ENCODE results near the gene SGPL1. TPM values are rescaled to one million over a fixed set of nuclear protein-coding genes. Genes with fewer than 3 reads are reported as not detected.

Gene SGPL1
- total and polyA plus RNA-seq, 2 of the 8 experiments (the other 6 are each of a cell fraction or from before 2014, with no cell fraction given): 20.5 to 51.6 TPM

- Histone ChIP-seq H3K23ac (ENCODE audit: insufficient read length) (no peak overlapping the region), H3K27ac (ENCODE audit: low read depth, low read length) (no peak overlapping the region), H2BK12ac (ENCODE audit: low read depth, low read length) (no peak overlapping the region), H3K27me3 (replicated peaks in 1 of 4; ENCODE audit: control insufficient read depth in 3 of 4, extremely low read depth in 1 of 4, insufficient read depth in 3 of 4, low read length in 3 of 4) (no peaks in the 10 kb centered on the region), H4K20me1 (replicated peaks in 1 of 2; ENCODE audit: control insufficient read depth in 1 of 2, insufficient read depth in 2 of 2, low read length in 2 of 2) (peaks cover 2 to 4% of the 10 kb centered on the region in 2 experiments), H3K4me3 (ENCODE audit: extremely low read depth in 1 of 4, insufficient read depth in 2 of 4, low read depth in 3 of 4, low read length in 4 of 4) (no peak overlapping the region), H4K8ac (ENCODE audit: extremely low read depth, insufficient read depth, low read length) (no peak overlapping the region), H3K4ac (replicated peaks; ENCODE audit: insufficient read length, low read depth, low read length) (no peak overlapping the region), H2BK15ac (ENCODE audit: low read length) (no peak overlapping the region), H3K23me2 (ENCODE audit: low read depth, low read length) (no peaks in the 10 kb centered on the region), H2AK5ac (ENCODE audit: low read depth, low read length) (no peak overlapping the region), H3K36me3 (ENCODE audit: control insufficient read depth in 2 of 4, insufficient read depth in 4 of 4, low read length in 3 of 4) (peaks cover 7 to 61% (median 36%) of the 10 kb centered on the region in 4 experiments), H3K79me2 (ENCODE audit: control insufficient read depth in 1 of 2, insufficient read depth in 2 of 2, low read length in 2 of 2) (no peaks in the 10 kb centered on the region), H3K14ac (ENCODE audit: insufficient read length) (no peak overlapping the region), H2BK5ac (ENCODE audit: low read depth, low read length) (no peak overlapping the region), H4K91ac (replicated peaks; ENCODE audit: insufficient read length, low read length) (no peak overlapping the region), H3K79me1 (ENCODE audit: low read depth, low read length) (no peaks in the 10 kb centered on the region; the same call in 1 of the 2 replicates), H3K9me3 (ENCODE audit: insufficient read depth in 2 of 2, low read depth in 1 of 2, low read length in 1 of 2) (no peaks in the 10 kb centered on the region), H3K56ac (replicated peaks; ENCODE audit: insufficient read length, low read depth, low read length) (no peak overlapping the region), H3K4me2 (ENCODE audit: insufficient read depth in 1 of 2, low read depth in 2 of 2, low read length in 2 of 2) (no peak overlapping the region), H2BK20ac (ENCODE audit: low read length) (no peak overlapping the region), H2BK120ac (replicated peaks; ENCODE audit: low read depth, low read length) (no peak overlapping the region), H3K9ac (replicated peaks in 1 of 4; ENCODE audit: extremely low read depth in 1 of 4, low read depth in 3 of 4, low read length in 3 of 4) (no peak overlapping the region), H3K4me1 (replicated peaks in 1 of 4; ENCODE audit: control insufficient read depth in 3 of 4, insufficient read depth in 4 of 4, low read length in 3 of 4) (peaks cover 0 to 4% (median 2%) of the 10 kb centered on the region in 4 experiments; a peak in 3 of 7 replicates), H4K5ac (ENCODE audit: insufficient read length, low read depth, low read length) (no peak overlapping the region), H2AFZ (ENCODE audit: low read length) (no peak overlapping the region), H3K18ac (ENCODE audit: extremely low read depth, low read length) (no peak overlapping the region)
- no peak for TF ChIP-seq PHF8 (conservative IDR thresholded peaks at IDR 0.05; ENCODE audit: low read depth, low read length)
- WGBS, 2 experiments (ENCODE audit: extremely low coverage in 1 of 2, insufficient coverage in 1 of 2, insufficient read length in 1 of 2, insufficient replicate concordance in 2 of 2, low coverage in 1 of 2, low lambda C conversion rate in 2 of 2, missing lambda C conversion rate in 1 of 2): 91% methylated on average over 7 of the region's 7 CpGs; no CpG with 5 or more reads in 1 of the 2 experiments
- DNase-seq (ENCODE audit: low read depth in 1 of 2, low spot score in 2 of 2) (no peak), FAIRE-seq (no peak)
- ChIA-PET POLR2A (ENCODE audit: partially characterized antibody) (interaction anchor here (2.2 kb wide), 1 partner anchor 8 kb away, joined by 6 read pairs; no protein-coding TSS in a partner anchor), CTCF (ENCODE audit: partially characterized antibody) (interaction anchor here (1.1 to 3.6 kb wide), 4 partner anchors 9 to 322 kb away, joined by 3 to 19 read pairs (median 4); no protein-coding TSS in a partner anchor)
These were observed 56.5 kb downstream of the SGPL1 start for GRCh38 chr10:70872291-70872690.
